CD4-positive, alpha-beta T cell treated with Interleukin-17A for 4 hours (primary cell): ENCODE results near the gene WNT2B.

Experiments used
- DNase-seq: peaks from one replicate; pipeline ENCODE4 v3.0.0-alpha.2; 2020; ENCODE audit warnings: mixed read lengths

WNT2B gene

GRCh38 chr1:112505400-112505785, 3.4 kb upstream of the WNT2B start:
- DNase-seq: no peak

DNA sequence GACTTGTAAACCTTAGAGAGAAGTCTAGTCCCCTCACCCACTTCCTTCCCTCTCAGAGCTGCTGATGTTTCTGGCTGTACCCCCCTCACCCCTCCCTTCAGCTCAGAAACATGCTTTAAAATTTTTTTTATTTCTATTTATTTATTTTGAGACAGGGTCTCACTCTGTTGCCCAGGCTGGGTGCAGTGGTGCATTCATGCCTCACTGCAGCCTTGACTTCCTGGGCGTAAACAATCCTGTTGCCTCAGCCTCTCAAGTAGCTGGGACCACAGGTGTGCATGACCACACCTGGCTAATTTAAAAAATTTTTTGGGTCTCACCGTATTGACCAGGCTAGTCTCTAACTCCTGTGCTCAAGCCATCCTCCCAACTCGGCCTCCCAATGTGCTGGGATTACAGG, 2.9 kb upstream of the WNT2B start:
- no peak for DNase-seq

DNA sequence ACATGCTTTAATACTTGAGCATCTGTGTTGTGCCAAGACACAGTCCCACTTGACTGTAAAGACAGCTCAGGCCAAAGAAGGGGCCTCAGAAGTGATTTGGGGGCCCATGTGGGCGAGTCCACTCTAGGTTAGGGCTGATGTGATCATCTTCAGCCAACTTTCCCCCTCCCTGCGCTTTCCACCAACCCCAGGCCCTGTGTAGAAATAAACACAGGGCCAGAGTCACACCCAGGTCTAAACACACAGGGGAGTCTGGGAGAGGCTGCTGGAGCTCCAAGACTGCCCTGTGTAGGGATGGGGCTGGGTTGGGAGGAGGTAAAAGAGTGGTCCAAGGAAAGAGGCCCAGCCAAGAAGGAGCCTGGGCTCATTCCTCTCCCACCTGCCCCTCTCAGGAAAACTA, 2.5 kb upstream of the WNT2B start:
- no peak for DNase-seq

DNA sequence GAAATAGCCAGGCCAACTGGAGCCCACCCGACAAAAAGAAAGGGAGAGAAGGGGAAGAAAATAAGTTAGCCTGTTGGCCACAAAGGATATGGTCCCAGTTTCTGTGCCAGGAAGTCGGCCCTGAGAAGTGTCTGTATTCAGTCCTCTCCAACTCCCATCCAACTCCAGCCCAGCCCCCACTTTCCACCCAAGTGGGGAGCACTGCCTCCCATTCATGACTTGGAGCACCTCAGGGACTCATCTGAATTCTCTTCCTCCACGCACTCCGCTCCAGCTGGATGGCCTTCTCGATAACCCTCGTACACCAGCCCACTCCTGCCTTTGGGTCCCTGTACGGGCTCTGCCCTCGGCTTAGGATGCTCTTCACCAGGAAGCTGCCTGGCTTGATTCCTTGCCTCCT, 2.0 kb upstream of the WNT2B start:
- no peak for DNase-seq

DNA sequence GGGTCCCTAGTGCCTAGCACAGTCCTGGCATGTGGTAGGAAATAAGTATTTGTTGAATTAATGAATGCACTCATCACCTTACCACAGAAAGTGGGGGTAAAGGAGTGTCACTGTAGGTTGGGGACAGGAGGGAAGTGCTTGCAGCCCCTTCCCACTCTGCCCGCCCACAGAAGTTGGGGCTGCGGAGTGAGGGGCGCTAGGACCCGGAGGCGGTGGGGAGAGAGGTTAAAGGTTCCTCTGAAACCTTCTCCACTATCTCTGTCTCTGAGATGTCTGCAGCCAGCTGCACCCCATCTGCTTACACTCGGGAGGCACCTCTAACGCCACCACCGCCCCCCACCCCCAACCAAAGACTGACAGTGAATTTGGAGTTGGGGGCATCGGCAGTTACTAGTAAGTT, 1.4 kb upstream of the WNT2B start:
- no peak for DNase-seq

DNA sequence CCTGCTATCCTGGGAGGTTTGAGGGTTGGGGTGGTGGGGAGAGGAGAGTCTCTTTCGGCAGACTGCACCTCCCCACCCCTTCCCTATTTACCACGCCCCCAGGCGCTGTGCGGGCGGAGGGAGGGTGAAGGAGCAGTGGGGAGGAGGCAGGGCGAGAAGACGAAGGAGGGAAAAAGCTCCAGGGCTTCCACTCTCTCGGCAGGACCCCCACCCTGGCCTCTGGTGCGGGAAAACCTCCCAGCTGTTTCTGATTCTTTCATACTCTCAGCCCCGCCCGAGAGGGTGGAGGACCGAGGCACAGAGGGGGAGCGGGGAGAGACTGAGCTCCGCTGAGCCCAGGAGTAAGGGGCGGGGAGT, 866 bp upstream of the WNT2B start:
- peak; percentile 56 for DNase-seq

- peak; percentile 34 for DNase-seq
Observed at GRCh38 chr1:112509005-112509659, 367 bp downstream of the WNT2B start.

DNA sequence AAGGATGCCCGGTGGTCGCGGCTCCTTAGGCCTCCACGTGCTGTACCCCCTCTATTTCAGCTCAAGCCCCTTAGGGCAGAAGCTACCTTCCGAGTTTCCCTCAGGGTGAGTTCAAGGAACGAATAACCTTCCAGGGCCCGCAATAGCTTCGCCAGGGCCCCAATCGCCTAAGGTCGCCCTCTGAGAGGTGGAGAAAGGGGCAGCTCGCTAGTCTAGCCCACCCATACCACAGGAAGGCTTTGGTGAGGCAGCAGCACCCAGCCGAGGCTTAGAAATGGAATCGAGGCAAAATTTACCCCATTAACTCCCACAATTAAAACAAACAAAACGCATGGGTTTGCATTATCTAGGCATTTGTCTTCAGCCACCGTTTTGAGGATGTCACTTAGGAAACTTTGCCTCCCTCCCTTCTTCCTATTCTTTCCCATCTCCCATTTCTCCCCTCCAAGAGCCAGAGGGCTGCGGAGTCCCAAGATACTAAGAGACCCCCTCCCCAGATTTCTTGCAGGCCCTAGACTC, 954 bp downstream of the WNT2B start:
- no peak for DNase-seq

DNA sequence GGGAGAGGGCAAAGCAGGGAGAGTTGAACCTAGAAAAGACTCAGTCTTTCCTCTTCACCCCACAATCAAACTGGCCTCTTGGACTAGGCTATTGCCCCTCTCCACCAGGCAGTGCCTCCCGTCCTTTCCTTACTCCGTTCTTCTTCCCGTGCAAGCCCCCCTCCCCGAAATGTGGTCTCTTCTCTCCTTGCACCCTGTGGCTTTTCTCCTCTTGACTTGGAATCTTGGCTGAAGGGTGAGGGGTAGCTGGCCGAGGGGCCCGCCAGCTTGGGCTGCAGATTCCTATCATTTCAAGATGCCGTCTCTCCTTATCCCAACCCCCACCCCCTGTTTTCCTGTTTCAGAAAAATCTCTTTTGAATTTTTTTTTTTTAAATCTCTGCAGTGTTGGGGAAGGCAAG, 1.6 kb downstream of the WNT2B start:
- no peak for DNase-seq

GRCh38 chr1:112511897-112512296, 3.1 kb downstream of the WNT2B start:
- no peak for DNase-seq

GRCh38 chr1:112513112-112513870, 4.5 kb downstream of the WNT2B start:
- DNase-seq: no peak

- DNase-seq: no peak
Observed at GRCh38 chr1:112514901-112515300, 6.1 kb downstream of the WNT2B start.

GRCh38 chr1:112515311-112516009, 6.7 kb downstream of the WNT2B start:
- DNase-seq: no peak

DNA sequence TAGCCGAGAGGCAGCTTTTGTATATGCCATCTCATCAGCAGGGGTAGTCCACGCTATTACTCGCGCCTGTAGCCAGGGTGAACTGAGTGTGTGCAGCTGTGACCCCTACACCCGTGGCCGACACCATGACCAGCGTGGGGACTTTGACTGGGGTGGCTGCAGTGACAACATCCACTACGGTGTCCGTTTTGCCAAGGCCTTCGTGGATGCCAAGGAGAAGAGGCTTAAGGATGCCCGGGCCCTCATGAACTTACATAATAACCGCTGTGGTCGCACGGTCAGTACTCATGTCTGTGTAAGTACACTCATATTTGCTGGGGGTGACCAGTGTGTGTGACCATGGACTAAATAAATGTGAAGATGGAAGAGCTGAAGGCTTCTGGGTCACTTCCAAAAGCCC, 7.4 kb downstream of the WNT2B start:
- no peak for DNase-seq

- DNase-seq: no peak
Observed at GRCh38 chr1:112517231-112517630, 8.5 kb downstream of the WNT2B start.

DNA sequence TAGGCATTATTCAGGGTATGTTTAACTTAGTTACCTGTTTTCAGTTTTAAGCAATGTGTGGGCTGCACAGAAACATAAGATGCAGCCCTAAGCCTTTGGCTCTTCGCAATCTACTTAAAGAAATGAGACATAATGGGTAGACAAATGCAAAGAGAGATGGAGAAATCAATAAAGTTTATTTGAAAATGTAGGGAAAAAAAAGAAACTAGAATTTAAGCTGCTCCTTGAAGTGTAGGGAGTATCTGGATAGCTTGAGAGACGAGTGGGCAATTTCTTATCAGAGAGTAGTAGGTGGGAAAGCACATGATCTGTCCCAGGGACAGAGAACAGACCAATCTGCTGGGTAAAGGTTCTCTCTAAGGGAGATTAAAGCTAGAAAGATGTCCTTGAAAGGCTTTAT, 8.9 kb downstream of the WNT2B start:
- DNase-seq: no peak

DNA sequence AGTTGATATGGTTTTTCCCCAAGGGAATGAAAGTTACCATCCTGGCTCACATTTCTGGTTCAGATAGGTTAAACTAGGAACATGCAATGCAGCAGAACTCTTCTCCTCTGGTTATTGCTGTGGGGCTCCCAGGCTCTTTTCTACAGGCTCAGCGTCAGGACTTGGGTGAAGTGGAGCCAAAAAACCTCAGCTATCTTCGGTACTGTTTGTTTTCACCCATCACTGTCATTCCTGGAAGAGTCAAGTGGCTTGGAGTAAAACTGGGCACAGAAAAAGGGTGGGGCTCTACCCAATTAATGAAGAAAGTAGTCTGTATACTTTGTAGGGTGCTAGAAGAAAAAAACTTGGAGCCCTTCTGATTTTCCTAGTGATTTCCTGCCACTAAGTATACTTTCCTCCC, 9.4 kb downstream of the WNT2B start:
- DNase-seq: no peak

DNA sequence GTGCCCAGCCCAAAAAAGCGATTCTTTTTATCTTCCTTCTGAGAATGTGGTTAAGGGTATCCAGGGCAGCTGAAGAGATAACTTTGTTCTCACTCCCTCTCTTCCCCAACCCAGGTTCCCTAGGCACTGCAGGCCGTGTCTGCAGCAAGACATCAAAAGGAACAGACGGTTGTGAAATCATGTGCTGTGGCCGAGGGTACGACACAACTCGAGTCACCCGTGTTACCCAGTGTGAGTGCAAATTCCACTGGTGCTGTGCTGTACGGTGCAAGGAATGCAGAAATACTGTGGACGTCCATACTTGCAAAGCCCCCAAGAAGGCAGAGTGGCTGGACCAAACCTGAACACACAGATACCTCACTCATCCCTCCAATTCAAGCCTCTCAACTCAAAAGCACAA, 11.4 kb downstream of the WNT2B start:
- no peak for DNase-seq

GRCh38 chr1:112522621-112523020, 13.9 kb downstream of the WNT2B start:
- DNase-seq: no peak

DNA sequence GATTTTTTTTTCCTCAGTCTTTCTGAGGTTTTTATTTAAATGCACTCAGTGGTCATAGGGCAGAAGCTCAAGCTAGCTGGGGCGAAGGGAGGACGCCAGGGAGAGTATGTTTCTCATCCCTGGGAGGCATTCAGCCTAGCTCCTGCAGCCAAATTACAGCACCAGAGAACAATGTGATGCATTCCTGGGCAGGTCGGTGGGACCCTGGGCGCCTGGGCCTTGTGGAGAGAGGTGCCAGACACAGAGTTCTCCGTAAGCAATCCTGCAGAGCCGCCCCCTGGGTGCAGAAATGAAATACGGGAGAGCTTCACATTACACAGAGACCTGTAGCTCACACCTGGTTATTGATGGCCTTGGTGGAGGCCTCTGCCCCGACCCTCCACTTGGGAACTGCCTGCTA, 15.5 kb downstream of the WNT2B start:
- no peak for DNase-seq

- DNase-seq: no peak
Observed at GRCh38 chr1:112524986-112525385, 16.2 kb downstream of the WNT2B start.

- DNase-seq: no peak
Observed at GRCh38 chr1:112527266-112528010, 18.7 kb downstream of the WNT2B start.

- no peak for DNase-seq
Observed at GRCh38 chr1:112528076-112528475, 19.3 kb downstream of the WNT2B start.
